Measurements from ENCODE around the gene SPAG16. TPM values are rescaled to one million over a fixed set of nuclear protein-coding genes. Genes with fewer than 3 reads are reported as not detected.
"Not testable (repeated sequence)": the region's sequence is repeated elsewhere in the genome, so short reads cannot be mapped to it uniquely, and the experiment has no call there.

SPAG16 gene
- total and polyA plus RNA-seq, 8 donors: 11.1 to 47.4 (median 42.3) TPM

- H3K27me3 ChIP-seq: no peaks in the 10 kb centered on the region
- DNase-seq: no peak
- no peak for ATAC-seq
- intact Hi-C loops (cut with DNase I): no loop called here
- no peaks in the 10 kb centered on the region for H3K9me3 ChIP-seq
- H3K4me1 ChIP-seq: no peaks in the 10 kb centered on the region
- TF ChIP-seq CTCF (IDR thresholded peaks at IDR 0.05): no peak
- H3K4me3 ChIP-seq: no peak overlapping the region
- H3K27ac ChIP-seq: no peak overlapping the region
- H3K36me3 ChIP-seq: no peaks in the 10 kb centered on the region
Observed at GRCh38 chr2:213265679-213266078, 18.6 kb upstream of the SPAG16 start.

GRCh38 chr2:213266421-213266820, 17.8 kb upstream of the SPAG16 start:
- no peak for DNase-seq
- H3K4me1 ChIP-seq: no peaks in the 10 kb centered on the region
- H3K9me3 ChIP-seq: no peaks in the 10 kb centered on the region
- intact Hi-C loops (cut with DNase I): no loop called here
- no peak for ATAC-seq
- no peaks in the 10 kb centered on the region for H3K27me3 ChIP-seq
- no peak overlapping the region for H3K4me3 ChIP-seq
- H3K36me3 ChIP-seq: no peaks in the 10 kb centered on the region
- H3K27ac ChIP-seq: no peak overlapping the region
- TF ChIP-seq CTCF (IDR thresholded peaks at IDR 0.05): no peak

GRCh38 chr2:213271947-213272346, 12.3 kb upstream of the SPAG16 start:
- H3K36me3 ChIP-seq: no peaks in the 10 kb centered on the region
- peaks cover 0 to 3% of the 10 kb centered on the region in 2 donors for H3K9me3 ChIP-seq
- ATAC-seq (no peak), DNase-seq (no peak)
- H3K27me3 ChIP-seq: no peaks in the 10 kb centered on the region
- TF ChIP-seq CTCF (IDR thresholded peaks at IDR 0.05): no peak
- no peaks in the 10 kb centered on the region for H3K4me1 ChIP-seq
- intact Hi-C loops (cut with DNase I): no loop called here
- H3K4me3 ChIP-seq: no peak overlapping the region
- no peak overlapping the region for H3K27ac ChIP-seq

GRCh38 chr2:213274143-213274542, 10.1 kb upstream of the SPAG16 start:
- H3K36me3 ChIP-seq: no peaks in the 10 kb centered on the region
- intact Hi-C loops (cut with DNase I): no loop called here
- DNase-seq: no peak
- no peak for ATAC-seq
- H3K27me3 ChIP-seq: no peaks in the 10 kb centered on the region
- peaks cover 0 to 16% of the 10 kb centered on the region in 2 donors for H3K9me3 ChIP-seq
- no peak overlapping the region for H3K4me3 ChIP-seq
- TF ChIP-seq CTCF (IDR thresholded peaks at IDR 0.05): no peak
- H3K4me1 ChIP-seq: no peaks in the 10 kb centered on the region
- H3K27ac ChIP-seq: no peak overlapping the region

GRCh38 chr2:213275265-213275664, 9.0 kb upstream of the SPAG16 start:
- Histone ChIP-seq H3K4me1 (no peaks in the 10 kb centered on the region), H3K9me3 (peaks cover 0 to 16% of the 10 kb centered on the region in 2 donors), H3K27me3 (no peaks in the 10 kb centered on the region), H3K4me3 (no peak overlapping the region), H3K36me3 (no peaks in the 10 kb centered on the region), H3K27ac (no peak overlapping the region)
- intact Hi-C loops (cut with DNase I): no loop called here
- TF ChIP-seq CTCF (IDR thresholded peaks at IDR 0.05): no peak
- no peak for DNase-seq
- ATAC-seq: no peak

- DNase-seq; H3K4me1 ChIP-seq; intact Hi-C loops (cut with DNase I); H3K4me3 ChIP-seq; ATAC-seq; H3K36me3 ChIP-seq; H3K27ac ChIP-seq; H3K27me3 ChIP-seq: not testable (repeated sequence)
- peaks cover 0 to 16% of the 10 kb centered on the region in 2 donors for H3K9me3 ChIP-seq
Observed at GRCh38 chr2:213277134-213277533, 7.1 kb upstream of the SPAG16 start.
